Stimulated activated CD8-positive, alpha-beta memory T cell treated with anti-CD3 and anti-CD28 coated beads, Interleukin-12 subunit alpha, Interleukin-12 subunit beta, amount 100 ng/mL, for 1 hour (primary cell): ENCODE data around the gene ADIPOQ.
"Not testable (repeated sequence)": the region's sequence is repeated elsewhere in the genome, so short reads cannot be mapped to it uniquely, and the experiment has no call there.

Experiments
- DNase-seq: peaks from one replicate; pipeline ENCODE4 v3.0.0-alpha.2; 2020; ENCODE audit warnings: low read depth

ADIPOQ gene

GRCh38 chr3:186842426-186843038 is at the start of gene ADIPOQ:
TSS of gene ADIPOQ (plus strand) at chr3:186842710. CDS start at chr3:186853059, 10,349 bp downstream.
- DNase-seq, result no peak

- no peak for DNase-seq
Observed at GRCh38 chr3:186798239-186798874, 44.2 kb upstream of the ADIPOQ start.

- DNase-seq, result no peak
Observed at GRCh38 chr3:186800285-186800684, 42.2 kb upstream of the ADIPOQ start.

- no peak for DNase-seq
Observed at GRCh38 chr3:186802701-186803100, 39.8 kb upstream of the ADIPOQ start.

- not testable (repeated sequence) for DNase-seq
Observed at GRCh38 chr3:186803447-186803846, 39.1 kb upstream of the ADIPOQ start.

GRCh38 chr3:186806089-186807055 is 36.1 kb upstream of the ADIPOQ start, which contains the start of gene RFC4:
TSS of gene RFC4 (minus strand) at chr3:186806482. CDS start at chr3:186804713, 1,769 bp downstream.
- DNase-seq, result peak; percentile 77

- no peak for DNase-seq
Observed at GRCh38 chr3:186807231-186807630, 35.3 kb upstream of the ADIPOQ start.

- no peak for DNase-seq
Observed at GRCh38 chr3:186810336-186810996, 32.0 kb upstream of the ADIPOQ start.

- not testable (repeated sequence) for DNase-seq
Observed at GRCh38 chr3:186811313-186811712, 31.2 kb upstream of the ADIPOQ start.

GRCh38 chr3:186814100-186814499 is 28.4 kb upstream of the ADIPOQ start:
- no peak for DNase-seq

GRCh38 chr3:186815435-186815834 is 27.1 kb upstream of the ADIPOQ start:
- no peak for DNase-seq

GRCh38 chr3:186818516-186818915 is 24.0 kb upstream of the ADIPOQ start:
- DNase-seq, result no peak

- no peak for DNase-seq
Observed at GRCh38 chr3:186818956-186819355, 23.6 kb upstream of the ADIPOQ start.

- no peak for DNase-seq
Observed at GRCh38 chr3:186821429-186822387, 20.8 kb upstream of the ADIPOQ start.

- not testable (repeated sequence) for DNase-seq
Observed at GRCh38 chr3:186822388-186822759, 20.1 kb upstream of the ADIPOQ start.

- DNase-seq, result no peak
Observed at GRCh38 chr3:186823386-186823785, 19.1 kb upstream of the ADIPOQ start.

- DNase-seq, result no peak
Observed at GRCh38 chr3:186824430-186825139, 17.9 kb upstream of the ADIPOQ start.

GRCh38 chr3:186825294-186825821 is 17.2 kb upstream of the ADIPOQ start:
- DNase-seq, result no peak

GRCh38 chr3:186825872-186826409 is 16.6 kb upstream of the ADIPOQ start:
- DNase-seq, result no peak
